ENCODE data around the gene ZNF446.

GRCh38 chr19:58482372-58482771 is 6.2 kb downstream of the ZNF446 start:
- no peak for TF ChIP-seq USF2 (CRISPR knock-in tag; IDR thresholded peaks at IDR 0.05)
- no peak for TF ChIP-seq CTCF (IDR thresholded peaks at IDR 0.05)
- no peak for TF ChIP-seq USF1 (CRISPR knock-in tag; IDR thresholded peaks at IDR 0.05)
- TF ChIP-seq NR3C1 (CRISPR knock-in tag; conservative IDR thresholded peaks at IDR 0.05; ENCODE audit: low read depth), result no peak
- no peak for TF ChIP-seq ESRRA (CRISPR knock-in tag; IDR thresholded peaks at IDR 0.05; ENCODE audit: borderline replicate concordance)
- no peak for TF ChIP-seq ATF6 (CRISPR knock-in tag; IDR thresholded peaks at IDR 0.05)
